ENCODE measurements around the gene GALNT14.

The GALNT14 gene

GRCh38 chr2:30968660-30969397 lies 169.4 kb downstream of the GALNT14 start:
- no peak for DNase-seq

- no peak for DNase-seq
Observed at GRCh38 chr2:30966786-30967185, 171.5 kb downstream of the GALNT14 start.

GRCh38 chr2:30965022-30965531 lies 173.2 kb downstream of the GALNT14 start:
- no peak for DNase-seq

GRCh38 chr2:30964334-30965005 lies 173.8 kb downstream of the GALNT14 start:
- no peak for DNase-seq

- no peak for DNase-seq
Observed at GRCh38 chr2:30963184-30963583, 175.1 kb downstream of the GALNT14 start.

- DNase-seq, result no peak
Observed at GRCh38 chr2:30960213-30960612, 178.0 kb downstream of the GALNT14 start.

- DNase-seq, result no peak
Observed at GRCh38 chr2:30959653-30960052, 178.6 kb downstream of the GALNT14 start.

- no peak for DNase-seq
Observed at GRCh38 chr2:30958918-30959265, 179.3 kb downstream of the GALNT14 start.

- DNase-seq, result no peak
Observed at GRCh38 chr2:30958193-30958917, 179.9 kb downstream of the GALNT14 start.

GRCh38 chr2:30957591-30957990 lies 180.6 kb downstream of the GALNT14 start:
- no peak for DNase-seq

GRCh38 chr2:30956995-30957394 lies 181.2 kb downstream of the GALNT14 start:
- no peak for DNase-seq

- DNase-seq, result no peak
Observed at GRCh38 chr2:30955516-30956132, 182.6 kb downstream of the GALNT14 start.

GRCh38 chr2:30950339-30950738 lies 187.9 kb downstream of the GALNT14 start:
- no peak for DNase-seq

GRCh38 chr2:30949435-30949834 lies 188.8 kb downstream of the GALNT14 start:
- DNase-seq, result no peak

- no peak for DNase-seq
Observed at GRCh38 chr2:30948857-30949256, 189.4 kb downstream of the GALNT14 start.

- DNase-seq, result no peak
Observed at GRCh38 chr2:30948130-30948529, 190.1 kb downstream of the GALNT14 start.

GRCh38 chr2:30947686-30948085 lies 190.6 kb downstream of the GALNT14 start:
- DNase-seq, result no peak

- DNase-seq, result no peak
Observed at GRCh38 chr2:30942419-30942818, 195.8 kb downstream of the GALNT14 start.

GRCh38 chr2:30940839-30941238 lies 197.4 kb downstream of the GALNT14 start:
- DNase-seq, result no peak

- DNase-seq, result no peak
Observed at GRCh38 chr2:30939364-30939763, 198.9 kb downstream of the GALNT14 start.

- DNase-seq, result no peak
Observed at GRCh38 chr2:30938196-30938595, 200.0 kb downstream of the GALNT14 start.

- DNase-seq, result no peak
Observed at GRCh38 chr2:30936977-30937376, 201.3 kb downstream of the GALNT14 start.

- DNase-seq, result no peak
Observed at GRCh38 chr2:30935795-30936194, 202.4 kb downstream of the GALNT14 start.
